ENCODE results near the gene ANKRD33.

GRCh38 chr12:51917041-51917590 is 29.2 kb downstream of the ANKRD33 start:
- TF ChIP-seq CTCF (IDR thresholded peaks at IDR 0.05): no peak
- TF ChIP-seq POLR2A (IDR thresholded peaks at IDR 0.05): no peak
